ENCODE measurements around the gene HES4.

DNA sequence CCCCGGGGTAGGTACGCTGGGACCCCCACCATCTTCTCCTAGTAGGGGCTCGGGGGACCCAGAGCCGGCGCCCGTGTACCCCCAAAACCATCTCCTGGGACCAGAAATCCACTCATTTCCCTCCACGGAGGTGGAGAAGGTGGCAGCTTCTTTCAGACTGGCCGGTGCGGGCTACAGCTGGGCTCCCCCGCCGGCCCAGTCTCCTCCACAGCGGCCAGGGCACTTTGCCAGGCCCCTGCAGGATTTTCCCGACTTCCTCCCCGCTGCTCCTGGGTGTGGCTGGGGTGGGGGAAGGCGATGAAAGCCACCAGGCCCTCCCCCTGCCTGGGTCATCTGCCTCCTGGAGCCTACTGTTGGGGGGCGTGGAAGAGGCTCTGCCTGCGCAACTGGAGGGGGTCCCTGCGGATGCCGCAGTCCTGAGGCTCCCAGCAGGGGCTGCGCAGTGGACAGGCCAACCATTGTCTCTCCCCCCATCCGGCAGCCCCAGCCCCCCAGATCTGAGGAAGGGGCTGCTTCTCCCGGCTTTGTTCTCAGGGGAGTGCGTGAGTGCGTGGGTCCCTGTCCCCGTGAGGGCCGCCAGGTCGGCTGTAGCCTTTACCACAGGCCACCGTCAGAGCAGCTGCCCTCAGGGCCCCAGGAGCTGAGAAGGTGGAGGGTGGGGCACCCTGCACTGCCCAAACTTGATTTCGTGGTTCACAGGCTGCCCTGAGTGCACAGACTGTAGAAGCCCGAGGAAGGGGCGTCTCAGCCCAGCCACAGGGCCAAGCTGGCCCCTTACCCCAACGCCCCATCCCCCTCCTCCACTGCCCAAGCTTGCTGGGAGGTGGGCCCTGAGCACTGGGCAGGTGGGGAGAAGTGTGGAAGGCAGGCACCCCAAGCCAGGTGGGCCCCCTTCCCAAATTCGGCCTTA lies 21.4 kb upstream of the HES4 start:
- TF ChIP-seq, protein P1, sequence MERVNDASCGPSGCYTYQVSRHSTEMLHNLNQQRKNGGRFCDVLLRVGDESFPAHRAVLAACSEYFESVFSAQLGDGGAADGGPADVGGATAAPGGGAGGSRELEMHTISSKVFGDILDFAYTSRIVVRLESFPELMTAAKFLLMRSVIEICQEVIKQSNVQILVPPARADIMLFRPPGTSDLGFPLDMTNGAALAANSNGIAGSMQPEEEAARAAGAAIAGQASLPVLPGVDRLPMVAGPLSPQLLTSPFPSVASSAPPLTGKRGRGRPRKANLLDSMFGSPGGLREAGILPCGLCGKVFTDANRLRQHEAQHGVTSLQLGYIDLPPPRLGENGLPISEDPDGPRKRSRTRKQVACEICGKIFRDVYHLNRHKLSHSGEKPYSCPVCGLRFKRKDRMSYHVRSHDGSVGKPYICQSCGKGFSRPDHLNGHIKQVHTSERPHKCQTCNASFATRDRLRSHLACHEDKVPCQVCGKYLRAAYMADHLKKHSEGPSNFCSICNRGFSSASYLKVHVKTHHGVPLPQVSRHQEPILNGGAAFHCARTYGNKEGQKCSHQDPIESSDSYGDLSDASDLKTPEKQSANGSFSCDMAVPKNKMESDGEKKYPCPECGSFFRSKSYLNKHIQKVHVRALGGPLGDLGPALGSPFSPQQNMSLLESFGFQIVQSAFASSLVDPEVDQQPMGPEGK (tag by site-specific recombination; IDR thresholded peaks at IDR 0.05), result peak; percentile 78; the same call in 1 of the 2 replicates
- no peak for TF ChIP-seq ZNF654 (tag by site-specific recombination; IDR thresholded peaks at IDR 0.05; ENCODE audit: low read depth)
- TF ChIP-seq, protein P2, sequence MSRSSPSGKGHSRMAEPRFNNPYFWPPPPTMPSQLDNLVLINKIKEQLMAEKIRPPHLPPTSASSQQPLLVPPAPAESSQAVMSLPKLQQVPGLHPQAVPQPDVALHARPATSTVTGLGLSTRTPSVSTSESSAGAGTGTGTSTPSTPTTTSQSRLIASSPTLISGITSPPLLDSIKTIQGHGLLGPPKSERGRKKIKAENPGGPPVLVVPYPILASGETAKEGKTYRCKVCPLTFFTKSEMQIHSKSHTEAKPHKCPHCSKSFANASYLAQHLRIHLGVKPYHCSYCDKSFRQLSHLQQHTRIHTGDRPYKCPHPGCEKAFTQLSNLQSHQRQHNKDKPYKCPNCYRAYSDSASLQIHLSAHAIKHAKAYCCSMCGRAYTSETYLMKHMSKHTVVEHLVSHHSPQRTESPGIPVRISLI (tag by site-specific recombination; IDR thresholded peaks at IDR 0.05), result no peak
- TF ChIP-seq, protein P3, sequence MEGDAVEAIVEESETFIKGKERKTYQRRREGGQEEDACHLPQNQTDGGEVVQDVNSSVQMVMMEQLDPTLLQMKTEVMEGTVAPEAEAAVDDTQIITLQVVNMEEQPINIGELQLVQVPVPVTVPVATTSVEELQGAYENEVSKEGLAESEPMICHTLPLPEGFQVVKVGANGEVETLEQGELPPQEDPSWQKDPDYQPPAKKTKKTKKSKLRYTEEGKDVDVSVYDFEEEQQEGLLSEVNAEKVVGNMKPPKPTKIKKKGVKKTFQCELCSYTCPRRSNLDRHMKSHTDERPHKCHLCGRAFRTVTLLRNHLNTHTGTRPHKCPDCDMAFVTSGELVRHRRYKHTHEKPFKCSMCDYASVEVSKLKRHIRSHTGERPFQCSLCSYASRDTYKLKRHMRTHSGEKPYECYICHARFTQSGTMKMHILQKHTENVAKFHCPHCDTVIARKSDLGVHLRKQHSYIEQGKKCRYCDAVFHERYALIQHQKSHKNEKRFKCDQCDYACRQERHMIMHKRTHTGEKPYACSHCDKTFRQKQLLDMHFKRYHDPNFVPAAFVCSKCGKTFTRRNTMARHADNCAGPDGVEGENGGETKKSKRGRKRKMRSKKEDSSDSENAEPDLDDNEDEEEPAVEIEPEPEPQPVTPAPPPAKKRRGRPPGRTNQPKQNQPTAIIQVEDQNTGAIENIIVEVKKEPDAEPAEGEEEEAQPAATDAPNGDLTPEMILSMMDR (tag by site-specific recombination; IDR thresholded peaks at IDR 0.05), result no peak
- TF ChIP-seq ZNF274 (IDR thresholded peaks at IDR 0.05; ENCODE audit: low read length), result no peak
- TF ChIP-seq ZNF274 (tag by site-specific recombination; IDR thresholded peaks at IDR 0.05; ENCODE audit: borderline replicate concordance), result no peak
- TF ChIP-seq, protein P4, sequence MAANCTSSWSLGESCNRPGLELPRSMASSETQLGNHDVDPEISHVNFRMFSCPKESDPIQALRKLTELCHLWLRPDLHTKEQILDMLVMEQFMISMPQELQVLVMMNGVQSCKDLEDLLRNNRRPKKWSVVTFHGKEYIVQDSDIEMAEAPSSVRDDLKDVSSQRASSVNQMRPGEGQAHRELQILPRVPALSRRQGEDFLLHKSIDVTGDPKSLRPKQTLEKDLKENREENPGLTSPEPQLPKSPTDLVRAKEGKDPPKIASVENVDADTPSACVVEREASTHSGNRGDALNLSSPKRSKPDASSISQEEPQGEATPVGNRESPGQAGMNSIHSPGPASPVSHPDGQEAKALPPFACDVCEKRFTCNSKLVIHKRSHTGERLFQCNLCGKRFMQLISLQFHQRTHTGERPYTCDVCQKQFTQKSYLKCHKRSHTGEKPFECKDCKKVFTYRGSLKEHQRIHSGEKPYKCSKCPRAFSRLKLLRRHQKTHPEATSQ (tag by site-specific recombination; IDR thresholded peaks at IDR 0.05), result no peak
- no peak for TF ChIP-seq ZBTB21 (tag by site-specific recombination; IDR thresholded peaks at IDR 0.05)
- TF ChIP-seq, protein P5, sequence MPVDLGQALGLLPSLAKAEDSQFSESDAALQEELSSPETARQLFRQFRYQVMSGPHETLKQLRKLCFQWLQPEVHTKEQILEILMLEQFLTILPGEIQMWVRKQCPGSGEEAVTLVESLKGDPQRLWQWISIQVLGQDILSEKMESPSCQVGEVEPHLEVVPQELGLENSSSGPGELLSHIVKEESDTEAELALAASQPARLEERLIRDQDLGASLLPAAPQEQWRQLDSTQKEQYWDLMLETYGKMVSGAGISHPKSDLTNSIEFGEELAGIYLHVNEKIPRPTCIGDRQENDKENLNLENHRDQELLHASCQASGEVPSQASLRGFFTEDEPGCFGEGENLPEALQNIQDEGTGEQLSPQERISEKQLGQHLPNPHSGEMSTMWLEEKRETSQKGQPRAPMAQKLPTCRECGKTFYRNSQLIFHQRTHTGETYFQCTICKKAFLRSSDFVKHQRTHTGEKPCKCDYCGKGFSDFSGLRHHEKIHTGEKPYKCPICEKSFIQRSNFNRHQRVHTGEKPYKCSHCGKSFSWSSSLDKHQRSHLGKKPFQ (tag by site-specific recombination; IDR thresholded peaks at IDR 0.05), result no peak
- no peak for TF ChIP-seq ZNF830 (tag by site-specific recombination; IDR thresholded peaks at IDR 0.05; ENCODE audit: low read depth)
- peak; percentile 61; the same call in 1 of the 2 replicates for TF ChIP-seq KLF9 (tag by site-specific recombination; IDR thresholded peaks at IDR 0.05; ENCODE audit: low read depth)

Data from HEK293 (cell line).